HG03378 (cell line): ENCODE results near the gene PDCD1LG2.

Experiments used
- ATAC-seq: cut with Tn5 transposase; IDR thresholded peaks from one replicate; pipeline ENCODE4 v1.9.1; 2021; ENCODE audit warnings: mild to moderate bottlenecking, moderate library complexity; ENCODE audit not compliant: unreplicated experiment

PDCD1LG2 gene

GRCh38 chr9:5608298-5609225 is 98.2 kb downstream of the PDCD1LG2 start:
- ATAC-seq = no peak

- no peak for ATAC-seq
Observed at GRCh38 chr9:5609226-5609596, 98.9 kb downstream of the PDCD1LG2 start.

- ATAC-seq = no peak
Observed at GRCh38 chr9:5610491-5610890, 100.2 kb downstream of the PDCD1LG2 start.

GRCh38 chr9:5611321-5612184 is 101.2 kb downstream of the PDCD1LG2 start:
- no peak for ATAC-seq

GRCh38 chr9:5612185-5612530 is 101.8 kb downstream of the PDCD1LG2 start:
- no peak for ATAC-seq

- ATAC-seq = no peak
Observed at GRCh38 chr9:5614192-5614591, 103.9 kb downstream of the PDCD1LG2 start.

- no peak for ATAC-seq
Observed at GRCh38 chr9:5614985-5615384, 104.7 kb downstream of the PDCD1LG2 start.

- ATAC-seq = peak; percentile 96
Observed at GRCh38 chr9:5617749-5618148, 107.4 kb downstream of the PDCD1LG2 start.

GRCh38 chr9:5620494-5620893 is 110.2 kb downstream of the PDCD1LG2 start:
- no peak for ATAC-seq
